ENCODE results near the gene CCL5. TPM values are rescaled to one million over a fixed set of nuclear protein-coding genes. Genes with fewer than 3 reads are reported as not detected.

CCL5 gene
- total RNA-seq, 1 experiment from 2014 or later: 0.17 TPM

DNA sequence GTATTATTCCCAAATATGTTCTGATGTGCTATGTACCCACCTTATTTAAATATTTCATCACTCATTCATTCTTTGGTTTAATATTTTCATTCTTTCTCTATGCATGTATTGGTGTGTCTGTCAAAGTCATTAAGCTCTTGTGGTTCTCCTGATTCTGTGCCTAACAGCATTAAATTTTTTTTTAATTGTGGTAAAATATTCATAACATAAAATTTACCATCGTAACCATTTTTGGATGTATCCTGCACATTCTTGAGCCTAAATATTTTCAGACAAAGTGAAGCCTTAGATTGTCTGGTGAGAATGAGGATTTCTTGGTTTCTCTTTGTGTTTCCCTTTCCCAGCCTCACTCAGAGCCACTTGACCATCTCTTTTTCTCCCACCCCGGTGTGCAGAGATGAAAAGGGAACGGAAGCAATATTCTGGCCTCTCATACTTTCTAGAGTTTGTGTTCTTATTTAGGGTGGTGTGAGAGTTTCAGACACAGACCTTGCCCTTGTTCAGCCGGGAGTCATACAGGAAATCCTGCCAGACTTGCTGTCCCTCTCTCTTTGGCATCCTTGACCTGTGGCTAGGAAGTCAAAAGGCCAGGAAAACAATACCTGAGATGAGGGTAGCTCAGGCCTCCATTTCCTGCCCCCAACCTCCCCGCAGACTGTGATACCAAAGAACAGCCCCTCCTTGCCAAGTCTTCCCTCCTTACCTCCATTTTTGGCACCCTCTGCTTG, 4.9 kb downstream of the CCL5 start:
- no peak for ATAC-seq
- POLR2A ChIA-PET: no interaction called here

More for the DNA sequence above, 4.9 kb downstream of the CCL5 start:
- H3K4me1 Mint-ChIP-seq: peaks cover 15% of the 10 kb centered on the region
- no peak overlapping the region for H3K4me3 Mint-ChIP-seq
- no peaks in the 10 kb centered on the region for H3K27me3 Mint-ChIP-seq (ENCODE audit: low read depth)
- no peaks in the 10 kb centered on the region for H3K36me3 Mint-ChIP-seq
- CTCF ChIA-PET: interaction anchor here (1.3 kb wide), 1 partner anchor 273 kb away, joined by 3 read pairs; no protein-coding TSS in a partner anchor
- H3K27ac Mint-ChIP-seq: peak overlapping the region; percentile 14; the same call in 1 of the 2 replicates
- TF ChIP-seq JUN (CRISPR knock-in tag; IDR thresholded peaks at IDR 0.05): no peak
- TF ChIP-seq ZNF263 (CRISPR knock-in tag; IDR thresholded peaks at IDR 0.05; ENCODE audit: low read depth): no peak
- TF ChIP-seq, protein P1, sequence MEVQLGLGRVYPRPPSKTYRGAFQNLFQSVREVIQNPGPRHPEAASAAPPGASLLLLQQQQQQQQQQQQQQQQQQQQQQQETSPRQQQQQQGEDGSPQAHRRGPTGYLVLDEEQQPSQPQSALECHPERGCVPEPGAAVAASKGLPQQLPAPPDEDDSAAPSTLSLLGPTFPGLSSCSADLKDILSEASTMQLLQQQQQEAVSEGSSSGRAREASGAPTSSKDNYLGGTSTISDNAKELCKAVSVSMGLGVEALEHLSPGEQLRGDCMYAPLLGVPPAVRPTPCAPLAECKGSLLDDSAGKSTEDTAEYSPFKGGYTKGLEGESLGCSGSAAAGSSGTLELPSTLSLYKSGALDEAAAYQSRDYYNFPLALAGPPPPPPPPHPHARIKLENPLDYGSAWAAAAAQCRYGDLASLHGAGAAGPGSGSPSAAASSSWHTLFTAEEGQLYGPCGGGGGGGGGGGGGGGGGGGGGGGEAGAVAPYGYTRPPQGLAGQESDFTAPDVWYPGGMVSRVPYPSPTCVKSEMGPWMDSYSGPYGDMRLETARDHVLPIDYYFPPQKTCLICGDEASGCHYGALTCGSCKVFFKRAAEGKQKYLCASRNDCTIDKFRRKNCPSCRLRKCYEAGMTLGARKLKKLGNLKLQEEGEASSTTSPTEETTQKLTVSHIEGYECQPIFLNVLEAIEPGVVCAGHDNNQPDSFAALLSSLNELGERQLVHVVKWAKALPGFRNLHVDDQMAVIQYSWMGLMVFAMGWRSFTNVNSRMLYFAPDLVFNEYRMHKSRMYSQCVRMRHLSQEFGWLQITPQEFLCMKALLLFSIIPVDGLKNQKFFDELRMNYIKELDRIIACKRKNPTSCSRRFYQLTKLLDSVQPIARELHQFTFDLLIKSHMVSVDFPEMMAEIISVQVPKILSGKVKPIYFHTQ (CRISPR knock-in tag; IDR thresholded peaks at IDR 0.05): no peak
- no peak for TF ChIP-seq ZNF281 (CRISPR knock-in tag; IDR thresholded peaks at IDR 0.05)
- TF ChIP-seq ZBTB21 (CRISPR knock-in tag; IDR thresholded peaks at IDR 0.05; ENCODE audit: borderline replicate concordance): no peak
- TF ChIP-seq ESRRA (CRISPR knock-in tag; IDR thresholded peaks at IDR 0.05; ENCODE audit: borderline replicate concordance): no peak
- TF ChIP-seq E2F4 (CRISPR knock-in tag; IDR thresholded peaks at IDR 0.05; ENCODE audit: borderline replicate concordance, low read depth): no peak
- TF ChIP-seq E2F1 (CRISPR knock-in tag; IDR thresholded peaks at IDR 0.05): no peak
- TF ChIP-seq PRRX2 (CRISPR knock-in tag; IDR thresholded peaks at IDR 0.05): no peak
- no peak for TF ChIP-seq FOXP1 (CRISPR knock-in tag; IDR thresholded peaks at IDR 0.05; ENCODE audit: borderline replicate concordance)
- no peak for TF ChIP-seq TCF7 (CRISPR knock-in tag; IDR thresholded peaks at IDR 0.05; ENCODE audit: low read depth)
- TF ChIP-seq KAT7 (CRISPR knock-in tag; IDR thresholded peaks at IDR 0.05; ENCODE audit: borderline replicate concordance): no peak
- no peak for TF ChIP-seq CREB1 (CRISPR knock-in tag; IDR thresholded peaks at IDR 0.05)
- TF ChIP-seq, protein P2, sequence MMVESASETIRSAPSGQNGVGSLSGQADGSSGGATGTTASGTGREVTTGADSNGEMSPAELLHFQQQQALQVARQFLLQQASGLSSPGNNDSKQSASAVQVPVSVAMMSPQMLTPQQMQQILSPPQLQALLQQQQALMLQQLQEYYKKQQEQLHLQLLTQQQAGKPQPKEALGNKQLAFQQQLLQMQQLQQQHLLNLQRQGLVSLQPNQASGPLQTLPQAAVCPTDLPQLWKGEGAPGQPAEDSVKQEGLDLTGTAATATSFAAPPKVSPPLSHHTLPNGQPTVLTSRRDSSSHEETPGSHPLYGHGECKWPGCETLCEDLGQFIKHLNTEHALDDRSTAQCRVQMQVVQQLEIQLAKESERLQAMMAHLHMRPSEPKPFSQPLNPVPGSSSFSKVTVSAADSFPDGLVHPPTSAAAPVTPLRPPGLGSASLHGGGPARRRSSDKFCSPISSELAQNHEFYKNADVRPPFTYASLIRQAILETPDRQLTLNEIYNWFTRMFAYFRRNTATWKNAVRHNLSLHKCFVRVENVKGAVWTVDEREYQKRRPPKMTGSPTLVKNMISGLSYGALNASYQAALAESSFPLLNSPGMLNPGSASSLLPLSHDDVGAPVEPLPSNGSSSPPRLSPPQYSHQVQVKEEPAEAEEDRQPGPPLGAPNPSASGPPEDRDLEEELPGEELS (CRISPR knock-in tag; IDR thresholded peaks at IDR 0.05): no peak
- TF ChIP-seq PRDM15 (CRISPR knock-in tag; IDR thresholded peaks at IDR 0.05): no peak
- no peak for TF ChIP-seq TEAD4 (CRISPR knock-in tag; IDR thresholded peaks at IDR 0.05)
- no peak for TF ChIP-seq NR3C1 (CRISPR knock-in tag; conservative IDR thresholded peaks at IDR 0.05; ENCODE audit: low read depth)
- no peak for TF ChIP-seq MAX (CRISPR knock-in tag; IDR thresholded peaks at IDR 0.05)
- TF ChIP-seq RELA (CRISPR knock-in tag; IDR thresholded peaks at IDR 0.05; ENCODE audit: borderline replicate concordance): no peak
- TF ChIP-seq, protein P3, sequence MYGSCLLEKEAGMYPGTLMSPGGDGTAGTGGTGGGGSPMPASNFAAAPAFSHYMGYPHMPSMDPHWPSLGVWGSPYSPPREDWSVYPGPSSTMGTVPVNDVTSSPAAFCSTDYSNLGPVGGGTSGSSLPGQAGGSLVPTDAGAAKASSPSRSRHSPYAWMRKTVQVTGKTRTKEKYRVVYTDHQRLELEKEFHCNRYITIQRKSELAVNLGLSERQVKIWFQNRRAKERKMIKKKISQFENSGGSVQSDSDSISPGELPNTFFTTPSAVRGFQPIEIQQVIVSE (CRISPR knock-in tag; IDR thresholded peaks at IDR 0.05; ENCODE audit: borderline replicate concordance): no peak
- H3K9me3 Mint-ChIP-seq: no peaks in the 10 kb centered on the region
- DNase-seq (ENCODE audit: low spot score): no peak
